ENCODE measurements around the gene MCFD2. TPM values are rescaled to one million over a fixed set of nuclear protein-coding genes. Genes with fewer than 3 reads are reported as not detected.

Gene MCFD2
- total and polyA plus RNA-seq, 2 experiments from 2014 or later, result 161 to 196 TPM

Small RNAs within 50 kb of the gene (small RNA-seq; reads per million reads assigned to genes)
- gene AC093732.2, result not detected

Other genes with a start within 250 kb of the MCFD2 start
- gene SOCS5, start 216.5 kb downstream of the MCFD2 start, total RNA-seq, result 28.8 and 31.6 TPM in 2 replicates
- 5.0 and 7.4 TPM in 2 replicates for gene SOCS5, start 216.5 kb downstream of the MCFD2 start, polyA plus RNA-seq
- 13.7 and 14.7 TPM in 2 replicates for gene TTC7A, start 25.4 kb upstream of the MCFD2 start, total RNA-seq
- 20.4 and 24.2 TPM in 2 replicates for gene TTC7A, start 25.4 kb upstream of the MCFD2 start, polyA plus RNA-seq
- gene STPG4, start 239.5 kb upstream of the MCFD2 start, total RNA-seq, result 0.72 TPM in 1 of 2 replicates, not detected in the other
- gene STPG4, start 239.5 kb upstream of the MCFD2 start, polyA plus RNA-seq, result 0.19 TPM in 1 of 2 replicates, not detected in the other